GM12892 (cell line): Measurements from ENCODE around the gene WDR83.
"Not testable (repeated sequence)": the region's sequence is repeated elsewhere in the genome, so short reads cannot be mapped to it uniquely, and the experiment has no call there.

ENCODE experiments used
- DNase-seq: peaks from one replicate; pipeline ENCODE4 v3.0.0; 2011; ENCODE audit not compliant: insufficient read length
- FAIRE-seq: peaks from 2 replicates; lab custom pipeline; 2011; peaks lifted over from hg19 to GRCh38; lab: Jason Lieb, UNC
- POLR2A ChIP-seq: IDR thresholded peaks from 2 replicates; pipeline ENCODE4 v1.6.1; 2011; ENCODE audit warnings: low read depth, low read length, control low read depth
- POLR2AphosphoS5 ChIP-seq: IDR thresholded peaks from 2 replicates; pipeline ENCODE4 v1.6.1; 2011; ENCODE audit warnings: low read depth, low read length, control low read depth
- TAF1 ChIP-seq: IDR thresholded peaks from 2 replicates; pipeline ENCODE4 v1.6.1; 2011; ENCODE audit warnings: low read depth, mild to moderate bottlenecking, control low read depth, low read length, borderline replicate concordance

WDR83 gene

GRCh38 chr19:12706332-12706718 is 39.7 kb downstream of the WDR83 start:
- no peak for TF ChIP-seq TAF1
- TF ChIP-seq POLR2A, result no peak
- TF ChIP-seq POLR2AphosphoS5, result no peak
- DNase-seq (no peak), FAIRE-seq (no peak)

- DNase-seq (no peak), FAIRE-seq (no peak)
- TF ChIP-seq TAF1 (no peak), POLR2A (no peak), POLR2AphosphoS5 (no peak)
Measured at GRCh38 chr19:12708641-12709040, 42.0 kb downstream of the WDR83 start.

GRCh38 chr19:12711187-12711586 is 44.6 kb downstream of the WDR83 start:
- FAIRE-seq (no peak), DNase-seq (no peak)
- no peak for TF ChIP-seq TAF1
- no peak for TF ChIP-seq POLR2AphosphoS5
- no peak for TF ChIP-seq POLR2A

GRCh38 chr19:12712077-12712476 is 45.5 kb downstream of the WDR83 start:
- DNase-seq, FAIRE-seq: not testable (repeated sequence)

DNA sequence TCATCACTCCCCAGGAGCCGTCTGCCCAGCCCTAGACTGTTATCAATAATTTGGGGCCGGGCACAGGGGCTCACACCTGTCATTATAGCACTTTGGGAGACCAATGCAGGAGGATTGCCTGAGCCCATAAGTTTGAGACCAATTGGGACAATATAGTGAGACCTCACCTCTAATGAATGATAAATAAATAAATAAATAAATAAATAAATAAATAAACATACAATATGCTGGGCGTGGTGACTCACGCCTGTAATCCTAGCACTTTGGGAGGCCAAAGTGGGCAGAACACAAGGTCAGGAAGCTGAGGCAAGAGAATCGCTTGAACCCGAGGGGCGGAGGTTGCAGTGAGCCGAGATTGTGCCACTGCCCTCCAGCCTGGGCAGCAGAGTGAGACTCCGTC is 46.7 kb downstream of the WDR83 start:
- not testable (repeated sequence) for FAIRE-seq, DNase-seq

GRCh38 chr19:12715102-12715501 is 48.5 kb downstream of the WDR83 start:
- FAIRE-seq (no peak), DNase-seq (no peak)
- TF ChIP-seq POLR2AphosphoS5 (no peak), TAF1 (no peak), POLR2A (no peak)

DNA sequence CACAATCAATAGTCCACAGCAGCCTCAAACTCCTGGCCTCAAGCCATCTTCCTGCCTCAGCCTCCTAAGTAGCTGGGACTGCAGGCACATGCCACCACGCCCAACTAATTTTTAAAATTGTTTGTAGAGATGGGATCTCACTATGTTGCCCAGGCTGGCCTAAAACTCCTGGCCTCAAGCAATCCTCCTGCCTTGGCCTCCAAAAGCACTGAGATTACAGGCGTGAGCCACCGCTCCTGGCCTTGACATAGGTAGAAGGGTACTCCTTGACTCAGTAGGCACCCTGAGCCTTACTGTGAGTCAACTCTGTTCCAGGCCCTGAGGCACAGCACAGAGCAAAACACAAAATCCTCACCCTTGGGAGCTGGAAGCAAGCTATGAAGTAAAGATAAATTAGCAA is 49.3 kb downstream of the WDR83 start:
- TF ChIP-seq TAF1 (no peak), POLR2AphosphoS5 (no peak)
- no peak for DNase-seq
- FAIRE-seq, result no peak

GRCh38 chr19:12720296-12720695 is 53.7 kb downstream of the WDR83 start:
- FAIRE-seq, result no peak
- no peak for DNase-seq
- TF ChIP-seq POLR2A, result no peak
- no peak for TF ChIP-seq POLR2AphosphoS5
- TF ChIP-seq TAF1, result no peak

DNA sequence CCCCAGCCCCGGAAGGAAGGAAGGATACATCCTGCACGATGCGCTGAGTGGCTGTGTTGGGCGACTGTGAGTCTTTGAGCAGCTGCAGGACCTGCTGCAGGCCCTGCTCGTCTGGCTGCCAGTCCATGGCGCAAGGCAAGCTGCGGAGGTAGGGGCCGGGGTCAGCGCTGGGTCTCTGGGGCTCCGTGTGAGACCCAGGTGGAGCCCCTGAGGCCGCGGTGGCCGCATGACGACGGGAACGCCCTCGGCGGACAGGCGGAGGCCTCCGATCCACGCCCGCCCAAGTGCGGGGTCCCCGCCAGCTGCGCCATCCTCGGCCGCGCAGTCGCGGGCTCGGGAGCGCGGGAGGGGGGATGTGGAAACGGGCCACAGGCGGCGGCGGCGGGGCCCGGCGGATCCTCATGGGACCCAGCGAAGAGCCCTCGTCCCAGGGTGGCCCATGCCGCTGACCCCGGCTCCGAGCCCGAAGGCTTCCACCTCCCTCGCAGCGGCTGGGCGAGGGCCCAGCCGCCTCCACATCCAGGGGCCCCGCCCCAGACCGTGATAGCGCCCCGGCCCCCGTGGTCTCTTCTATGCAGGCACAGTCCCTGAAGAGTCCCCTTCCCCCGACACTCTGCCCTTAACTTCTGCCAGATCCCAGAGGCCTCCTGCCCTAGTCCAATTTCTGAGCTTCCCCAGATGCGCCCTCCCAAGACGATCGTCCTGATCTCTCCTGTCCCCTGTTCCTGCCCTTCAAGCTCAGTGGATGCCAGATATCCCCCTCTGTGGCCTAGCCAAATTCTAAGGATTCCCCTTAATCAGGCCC is 54.4 kb downstream of the WDR83 start:
- TF ChIP-seq POLR2A (no peak), TAF1 (no peak), POLR2AphosphoS5 (no peak)
- FAIRE-seq (no peak), DNase-seq (no peak)

DNA sequence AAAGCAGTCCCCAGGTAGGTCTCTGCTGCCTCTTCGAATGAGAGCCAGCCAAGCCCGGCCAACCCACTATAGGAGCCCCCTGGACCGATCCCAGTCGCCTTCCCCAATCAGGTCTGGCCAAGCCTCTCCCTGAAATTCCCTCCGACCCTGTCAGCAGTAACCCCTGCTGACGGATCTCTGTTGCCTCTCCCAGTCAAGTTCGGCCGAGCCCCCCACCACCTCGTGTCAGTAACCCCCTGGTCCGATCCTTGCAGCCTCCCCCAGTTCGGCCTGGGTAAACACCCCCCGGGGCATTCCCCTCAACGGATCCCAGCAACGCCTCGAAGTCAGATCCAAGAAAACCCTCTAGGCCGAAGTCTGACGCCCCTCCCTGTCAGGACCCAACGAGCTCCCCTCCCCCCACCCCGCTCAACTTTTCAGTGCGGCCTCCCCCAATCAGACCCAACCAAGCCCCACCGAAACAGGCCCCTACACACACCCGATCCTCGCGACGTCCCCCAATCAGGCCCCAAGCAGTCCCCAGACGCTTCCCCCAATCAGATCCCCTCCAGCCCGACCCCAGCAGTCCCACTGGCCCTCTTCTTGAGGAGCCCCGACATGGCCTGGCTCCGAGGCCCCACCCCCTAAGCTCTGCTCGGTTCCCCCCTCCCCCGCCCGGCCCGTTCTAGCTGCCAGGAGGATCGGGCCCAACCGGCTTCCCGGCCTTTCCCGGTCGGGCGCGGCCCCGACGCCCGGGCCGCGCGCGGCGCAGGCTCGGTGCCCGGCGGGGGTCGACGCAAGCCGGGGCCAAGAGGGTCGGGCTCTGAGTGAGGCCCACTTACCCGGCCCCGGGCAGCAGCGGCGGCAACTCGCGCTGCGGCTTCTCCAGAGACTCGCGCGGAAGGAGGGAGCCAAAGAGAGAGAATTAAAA is 55.3 kb downstream of the WDR83 start:
- TF ChIP-seq POLR2A (0 out of 2 replicates have a peak, but pooled peaks have one; percentile 34), TAF1 (no peak), POLR2AphosphoS5 (no peak; the same call in 1 of the 2 replicates)
- peak; percentile 76 for DNase-seq
- no peak for FAIRE-seq

GRCh38 chr19:12722566-12723380 is 56.2 kb downstream of the WDR83 start:
- FAIRE-seq, result peak; percentile 89
- TF ChIP-seq POLR2A (peak; percentile 49; the same call in 1 of the 2 replicates), POLR2AphosphoS5 (peak; percentile 54), TAF1 (peak; percentile 58; the same call in 1 of the 2 replicates)
- DNase-seq, result peak; percentile 98
